Anterior cingulate cortex (tissue), 58 donors: ENCODE data around the gene VSX2.

Source experiments
- DNase-seq, 58 donors: peaks; one replicate each; lab custom pipeline; 2025; lab: John Stamatoyannopoulos, UW

The VSX2 gene

GRCh38 chr14:74220991-74221390 is 18.3 kb upstream of the VSX2 start:
- DNase-seq: no peak

- no peak for DNase-seq
Measured at GRCh38 chr14:74221741-74222140, 17.5 kb upstream of the VSX2 start.

- no peak for DNase-seq
Measured at GRCh38 chr14:74223016-74223415, 16.2 kb upstream of the VSX2 start.

- no peak for DNase-seq
Measured at GRCh38 chr14:74231784-74232183, 7.5 kb upstream of the VSX2 start.

GRCh38 chr14:74235017-74235416 is 4.2 kb upstream of the VSX2 start:
- DNase-seq: no peak

- no peak for DNase-seq
Measured at GRCh38 chr14:74237441-74237840, 1.8 kb upstream of the VSX2 start.

- no peak for DNase-seq
Measured at GRCh38 chr14:74239848-74240793, 872 bp downstream of the VSX2 start.

GRCh38 chr14:74240794-74241651 is 1.8 kb downstream of the VSX2 start:
- DNase-seq: no peak

GRCh38 chr14:74241652-74242017 is 2.4 kb downstream of the VSX2 start:
- DNase-seq: no peak

- no peak for DNase-seq
Measured at GRCh38 chr14:74242021-74242779, 3.0 kb downstream of the VSX2 start.

GRCh38 chr14:74242780-74243042 is 3.5 kb downstream of the VSX2 start:
- no peak for DNase-seq

- DNase-seq: no peak
Measured at GRCh38 chr14:74243051-74243450, 3.8 kb downstream of the VSX2 start.

- no peak for DNase-seq
Measured at GRCh38 chr14:74244115-74244514, 4.9 kb downstream of the VSX2 start.

- DNase-seq: no peak
Measured at GRCh38 chr14:74245292-74245691, 6.0 kb downstream of the VSX2 start.

GRCh38 chr14:74246542-74246941 is 7.3 kb downstream of the VSX2 start:
- no peak for DNase-seq

- no peak for DNase-seq
Measured at GRCh38 chr14:74248017-74248416, 8.8 kb downstream of the VSX2 start.

GRCh38 chr14:74249433-74250375 is 10.5 kb downstream of the VSX2 start:
- no peak for DNase-seq

- DNase-seq: no peak
Measured at GRCh38 chr14:74255281-74255680, 16.0 kb downstream of the VSX2 start.

GRCh38 chr14:74257078-74257940 is 18.1 kb downstream of the VSX2 start:
- DNase-seq: peak in 46 of 58 donors; percentile 10 to 64 (median 36)
